ENCODE data around the gene CDK5.

DNA sequence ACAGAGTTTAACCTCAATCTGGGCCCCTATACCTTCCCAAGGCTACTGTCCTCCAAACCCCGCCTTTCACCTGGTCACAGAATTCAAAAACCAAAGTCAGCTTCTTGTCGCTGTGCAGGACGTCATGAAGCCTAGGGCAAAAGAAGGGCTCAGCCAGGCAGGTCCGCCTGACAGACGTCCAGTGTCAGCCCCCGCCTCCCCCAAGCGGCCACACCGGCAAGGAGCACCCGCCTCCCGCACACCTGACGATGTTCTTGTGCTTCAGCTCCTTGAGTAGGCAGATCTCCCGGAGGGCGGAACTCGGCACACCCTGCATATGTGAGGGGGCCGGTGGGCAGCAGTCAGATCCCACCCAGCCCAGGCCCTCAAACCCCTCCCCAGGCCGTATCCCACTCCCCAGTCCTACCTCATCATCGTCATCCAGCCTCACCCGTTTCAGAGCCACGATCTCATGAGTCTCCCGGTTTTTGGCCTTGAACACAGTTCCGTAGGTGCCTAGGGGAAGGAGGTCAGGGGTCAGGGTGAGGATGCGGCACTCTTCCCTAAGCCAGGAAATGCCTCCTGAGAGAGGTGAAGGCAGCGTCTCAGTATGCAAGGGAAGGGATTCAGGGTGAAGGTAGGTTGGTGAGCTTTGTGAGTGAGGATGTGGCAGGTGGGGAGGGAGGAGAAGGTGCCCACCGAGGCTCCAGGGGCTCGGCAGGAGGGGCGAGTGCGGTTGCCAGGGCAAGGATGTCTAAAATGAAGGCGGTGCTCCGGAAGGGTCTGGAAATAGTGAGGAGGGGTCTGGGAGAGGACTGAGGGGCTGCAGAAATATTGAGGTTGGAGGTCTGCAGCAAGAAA, 811 bp downstream of the CDK5 start:
- TF ChIP-seq, protein P1, sequence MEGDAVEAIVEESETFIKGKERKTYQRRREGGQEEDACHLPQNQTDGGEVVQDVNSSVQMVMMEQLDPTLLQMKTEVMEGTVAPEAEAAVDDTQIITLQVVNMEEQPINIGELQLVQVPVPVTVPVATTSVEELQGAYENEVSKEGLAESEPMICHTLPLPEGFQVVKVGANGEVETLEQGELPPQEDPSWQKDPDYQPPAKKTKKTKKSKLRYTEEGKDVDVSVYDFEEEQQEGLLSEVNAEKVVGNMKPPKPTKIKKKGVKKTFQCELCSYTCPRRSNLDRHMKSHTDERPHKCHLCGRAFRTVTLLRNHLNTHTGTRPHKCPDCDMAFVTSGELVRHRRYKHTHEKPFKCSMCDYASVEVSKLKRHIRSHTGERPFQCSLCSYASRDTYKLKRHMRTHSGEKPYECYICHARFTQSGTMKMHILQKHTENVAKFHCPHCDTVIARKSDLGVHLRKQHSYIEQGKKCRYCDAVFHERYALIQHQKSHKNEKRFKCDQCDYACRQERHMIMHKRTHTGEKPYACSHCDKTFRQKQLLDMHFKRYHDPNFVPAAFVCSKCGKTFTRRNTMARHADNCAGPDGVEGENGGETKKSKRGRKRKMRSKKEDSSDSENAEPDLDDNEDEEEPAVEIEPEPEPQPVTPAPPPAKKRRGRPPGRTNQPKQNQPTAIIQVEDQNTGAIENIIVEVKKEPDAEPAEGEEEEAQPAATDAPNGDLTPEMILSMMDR (conservative IDR thresholded peaks at IDR 0.05; ENCODE audit: low read depth, low read length) = no peak
- TF ChIP-seq EZH2 (IDR thresholded peaks at IDR 0.05; ENCODE audit: borderline replicate concordance, low read depth, low read length, poor library complexity, severe bottlenecking) = no peak
